Middle frontal gyrus (tissue), 1 donor: ENCODE results near the gene SPRR2F.
"Not testable (repeated sequence)": the region's sequence is repeated elsewhere in the genome, so short reads cannot be mapped to it uniquely, and the experiment has no call there.

ENCODE experiments used
- DNase-seq: peaks from one replicate; pipeline ENCODE4 v3.0.0-alpha.2; 2015; ENCODE audit warnings: low spot score; ENCODE audit errors: extremely low spot score

The SPRR2F gene, protein sequence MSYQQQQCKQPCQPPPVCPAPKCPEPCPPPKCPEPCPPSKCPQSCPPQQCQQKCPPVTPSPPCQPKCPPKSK

DNA sequence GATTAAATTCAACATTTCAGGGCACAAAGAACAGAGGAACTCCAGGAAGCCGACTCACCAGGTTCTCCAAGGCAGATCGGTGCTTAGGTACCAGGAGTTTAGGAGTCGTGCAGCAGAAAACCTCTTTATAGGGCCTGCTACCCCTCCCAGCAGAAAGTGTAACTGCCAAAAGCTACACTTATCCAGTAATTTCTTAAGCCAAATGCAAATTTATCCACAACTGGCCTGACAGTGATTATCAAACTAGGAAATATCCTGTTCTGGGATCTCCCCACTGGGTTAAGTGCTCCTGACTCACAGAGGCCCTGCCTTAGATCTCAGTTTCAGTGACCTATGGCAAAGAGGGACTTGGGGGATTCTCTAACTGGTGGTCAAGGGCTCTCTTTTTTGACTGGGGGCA is at the start of gene SPRR2F:
SPRR2F (minus strand) TSS at position 101 of the 400 bp plus-strand sequence. CDS start 783 bp downstream, outside the sequence.
- DNase-seq = no peak

DNA sequence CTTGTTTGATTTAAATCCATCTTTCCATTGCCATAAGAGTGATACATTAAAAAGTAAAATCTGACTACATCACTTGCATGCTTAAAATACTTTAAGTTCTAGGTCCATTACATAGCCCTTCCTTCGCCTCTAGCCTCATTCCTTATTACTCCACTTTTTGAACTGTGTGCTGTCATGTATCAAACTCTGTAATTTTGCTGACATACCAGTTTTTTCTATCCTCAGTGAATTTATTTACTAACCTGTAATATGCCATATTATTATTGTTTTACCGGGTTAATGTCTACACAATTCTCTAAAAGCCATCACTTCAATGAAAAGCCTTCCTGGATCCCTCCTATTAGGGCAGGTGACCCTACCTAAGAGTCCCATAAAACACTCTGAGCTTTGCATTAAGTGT is 42.2 kb upstream of the SPRR2F start:
- no peak for DNase-seq

- no peak for DNase-seq
Measured at GRCh38 chr1:153152481-153152880, 39.2 kb upstream of the SPRR2F start.

DNA sequence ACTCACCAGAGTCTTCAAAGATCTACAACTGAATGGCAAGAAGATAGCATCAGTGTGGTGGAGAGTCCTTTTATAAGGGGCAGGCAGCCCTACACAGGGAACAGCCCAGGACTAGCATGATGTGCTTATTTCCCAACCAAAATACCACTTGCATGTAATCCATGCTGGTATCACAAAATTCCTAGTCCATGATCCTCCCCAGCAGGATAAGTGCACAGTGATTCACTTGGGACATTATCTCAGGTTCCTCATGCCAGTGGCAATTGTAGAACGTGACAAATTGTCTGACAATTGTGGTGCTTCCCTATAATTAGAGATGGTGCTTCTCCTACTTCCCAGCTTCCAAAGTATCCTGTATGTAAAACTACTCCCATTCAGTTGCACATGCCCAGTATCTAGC is 37.5 kb upstream of the SPRR2F start, which contains the start of gene SPRR2G:
SPRR2G (minus strand) TSS at position 45 of the 400 bp plus-strand sequence. CDS start 780 bp downstream, outside the sequence.
- no peak for DNase-seq

DNA sequence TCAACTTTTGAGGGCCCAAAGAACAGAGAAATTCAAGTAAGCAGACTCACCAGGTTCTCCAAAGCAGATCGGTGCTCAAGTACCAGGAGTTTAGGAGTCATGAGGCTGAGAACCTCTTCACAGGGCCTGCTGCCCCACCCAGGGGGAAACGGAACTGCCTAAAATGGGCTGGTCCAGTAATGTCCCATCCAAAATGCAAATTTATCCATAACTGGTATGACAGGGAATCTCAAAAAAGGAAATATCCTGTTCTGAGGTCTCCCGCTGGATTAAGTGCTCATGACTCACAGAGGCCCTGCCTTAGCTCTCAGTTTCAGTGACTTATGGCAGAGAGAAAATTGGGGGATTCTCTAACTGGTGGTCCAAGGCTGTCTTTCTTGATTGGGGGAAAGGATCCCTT is 28.1 kb upstream of the SPRR2F start:
- no peak for DNase-seq

DNA sequence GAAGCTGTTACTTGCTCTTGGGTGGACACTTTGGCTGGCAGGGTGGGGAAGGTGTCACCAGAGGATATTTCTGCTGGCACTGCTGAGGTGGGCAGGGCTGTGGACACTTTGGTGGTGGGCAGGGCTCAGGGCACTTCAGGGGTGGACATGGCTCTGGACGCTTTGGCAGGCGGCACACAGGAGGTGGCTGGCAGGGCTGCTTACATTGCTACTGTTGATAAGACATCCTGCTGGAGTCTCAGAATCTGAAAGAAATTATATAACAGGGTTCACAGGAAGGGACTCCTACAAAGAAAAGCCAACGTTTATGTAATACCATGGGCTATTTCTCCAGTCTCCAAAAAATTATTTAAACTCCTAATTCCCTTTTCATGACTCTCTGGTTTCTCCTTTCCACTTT is 27.2 kb upstream of the SPRR2F start:
- no peak for DNase-seq

GRCh38 chr1:153133743-153134142 is 20.4 kb upstream of the SPRR2F start:
- DNase-seq = no peak

DNA sequence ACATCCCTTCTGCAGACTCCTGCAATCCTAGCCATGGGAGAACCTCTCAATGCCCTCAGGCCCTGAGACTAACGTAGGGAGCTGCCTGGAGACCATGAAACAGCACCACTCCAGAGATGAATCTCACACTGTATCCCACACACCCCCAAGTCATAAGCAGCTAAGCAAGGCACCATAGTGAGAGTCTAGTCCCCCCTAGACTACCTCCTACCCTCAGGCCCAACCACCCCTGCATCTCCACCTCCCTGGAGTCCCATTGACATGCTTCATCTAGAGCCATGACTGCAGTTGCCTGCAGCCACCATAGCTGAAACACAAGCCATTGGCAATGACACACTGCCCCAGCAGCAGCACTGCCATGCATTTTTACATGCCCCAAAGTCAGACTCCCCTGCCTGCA is 20.0 kb upstream of the SPRR2F start:
- DNase-seq = no peak

DNA sequence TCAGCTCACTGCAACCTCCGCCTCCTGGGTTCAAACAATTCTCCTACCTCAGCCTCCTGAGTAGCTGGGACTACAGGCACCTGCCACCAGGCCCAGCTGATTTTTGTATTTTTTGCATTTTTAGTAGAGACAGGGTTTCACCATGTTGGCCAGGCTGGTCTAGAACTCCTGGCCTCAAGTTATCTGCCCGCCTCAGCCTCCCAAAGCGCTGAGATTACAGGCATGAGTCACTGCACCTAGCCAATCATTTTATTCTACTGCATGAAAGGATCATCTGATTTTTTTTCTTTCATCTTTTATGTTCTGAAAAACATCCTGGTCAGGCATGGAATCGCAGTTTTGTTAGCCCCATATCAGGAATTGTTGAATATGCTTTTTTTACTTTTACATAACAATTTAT is 15.4 kb upstream of the SPRR2F start:
- not testable (repeated sequence) for DNase-seq

DNA sequence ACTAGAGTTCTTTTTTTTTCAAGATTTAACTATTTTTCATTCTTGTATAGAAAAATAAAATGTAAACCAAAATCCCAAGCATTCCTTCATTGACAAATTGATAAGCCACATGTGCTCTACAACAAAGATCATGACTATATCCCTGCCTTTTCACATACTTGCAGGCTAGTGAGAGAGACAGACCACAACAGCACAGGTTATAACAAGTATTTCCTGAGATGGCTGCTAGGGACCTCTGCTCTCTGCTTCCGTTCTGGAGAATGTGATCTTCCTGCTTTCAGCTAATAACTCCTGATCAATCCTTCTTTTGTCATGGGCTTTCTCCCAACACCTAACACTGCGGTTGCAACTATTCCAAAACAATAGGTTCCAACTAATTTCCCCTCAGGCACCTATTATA is 14.0 kb upstream of the SPRR2F start:
- DNase-seq = no peak

GRCh38 chr1:153125536-153125935 is 12.2 kb upstream of the SPRR2F start:
- no peak for DNase-seq

GRCh38 chr1:153123793-153124192 is 10.5 kb upstream of the SPRR2F start:
- not testable (repeated sequence) for DNase-seq

- DNase-seq = no peak
Measured at GRCh38 chr1:153122831-153123421, 9.6 kb upstream of the SPRR2F start.

GRCh38 chr1:153120945-153121344 is 7.6 kb upstream of the SPRR2F start:
- no peak for DNase-seq

- no peak for DNase-seq
Measured at GRCh38 chr1:153119491-153119971, 6.2 kb upstream of the SPRR2F start.

DNA sequence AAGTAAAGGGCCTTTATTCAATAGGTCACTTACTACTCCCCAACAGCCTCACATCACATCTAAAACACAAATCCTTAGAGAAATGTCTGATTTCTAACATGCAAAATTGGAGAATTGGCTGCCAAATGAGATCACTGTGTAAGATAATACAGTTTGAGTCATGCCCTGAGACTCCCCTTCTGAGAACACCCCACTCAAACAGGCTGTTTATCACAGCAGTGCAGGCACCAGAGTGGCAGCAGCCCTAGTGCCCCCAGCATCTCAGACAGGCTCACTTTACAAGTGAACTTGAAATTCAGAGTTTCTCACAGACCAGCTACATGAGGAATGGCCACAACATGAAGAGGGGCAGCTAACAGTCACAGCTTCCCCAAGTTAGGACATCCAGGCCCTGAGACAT is 1.9 kb upstream of the SPRR2F start:
- not testable (repeated sequence) for DNase-seq

GRCh38 chr1:153112454-153112853 is 862 bp downstream of the SPRR2F start:
- DNase-seq = not testable (repeated sequence)

- DNase-seq = no peak
Measured at GRCh38 chr1:153100245-153100644, 13.1 kb downstream of the SPRR2F start.

- DNase-seq = no peak
Measured at GRCh38 chr1:153099461-153100045, 13.8 kb downstream of the SPRR2F start.

- DNase-seq = no peak
Measured at GRCh38 chr1:153095764-153096163, 17.6 kb downstream of the SPRR2F start.

- no peak for DNase-seq
Measured at GRCh38 chr1:153094426-153094825, 18.9 kb downstream of the SPRR2F start, which contains the start of gene SPRR2E. Gene SPRR2E, minus strand, starts transcription at chr1:153094526. Its CDS starts 775 bp downstream, at chr1:153093751.

GRCh38 chr1:153087652-153088051 is 25.7 kb downstream of the SPRR2F start:
- no peak for DNase-seq

GRCh38 chr1:153081736-153082135 is 31.6 kb downstream of the SPRR2F start:
- DNase-seq = no peak
